Urinary bladder (tissue), 4 donors: ENCODE measurements around the gene ZSCAN9. TPM values are rescaled to one million over a fixed set of nuclear protein-coding genes. Genes with fewer than 3 reads are reported as not detected.

Experiments used
- DNase-seq: peaks from one replicate; pipeline ENCODE4 v3.0.0-alpha.2; 2015; ENCODE audit errors: extremely low spot score
- H3K27ac ChIP-seq: one replicate; pipeline ENCODE4 v1.5.1; 2013; ENCODE audit warnings: low read depth, mild to moderate bottlenecking, moderate library complexity
- H3K36me3 ChIP-seq: one replicate; pipeline ENCODE4 v1.6.1; 2013; ENCODE audit warnings: mild to moderate bottlenecking, moderate library complexity; ENCODE audit not compliant: insufficient read depth
- H3K4me1 ChIP-seq: one replicate; pipeline ENCODE4 v1.6.1; 2013; ENCODE audit warnings: mild to moderate bottlenecking, moderate library complexity; ENCODE audit not compliant: insufficient read depth
- H3K4me3 ChIP-seq: one replicate; pipeline ENCODE4 v1.5.1; 2013; ENCODE audit warnings: low read depth, low read length
- WGBS: extraction: QIAGEN DNeasy Blood & Tissue Kit; methylation state at CpG from one replicate; pipeline ENCODE4 v1.1.7; 2013; 5-methylcytosine and 5-hydroxymethylcytosine counted together
- polyA plus RNA-seq: library from polyadenylated mRNA; stranded (reverse); fragments of 200-250 nt; gene quantifications from one replicate; pipeline ENCODE4 v1.2.3, GENCODE V29; 2013
- total RNA-seq: library from RNA; depleted of rRNA; stranded (reverse); fragments of >200 nt; gene quantifications from one replicate; pipeline ENCODE4 v1.2.3, GENCODE V29; 2014
- donor health status: healthy with polysubstance abuse.
- donor health status: healthy.

Gene ZSCAN9
- total and polyA plus RNA-seq, 2 donors: 12.8 to 19.2 TPM

DNA sequence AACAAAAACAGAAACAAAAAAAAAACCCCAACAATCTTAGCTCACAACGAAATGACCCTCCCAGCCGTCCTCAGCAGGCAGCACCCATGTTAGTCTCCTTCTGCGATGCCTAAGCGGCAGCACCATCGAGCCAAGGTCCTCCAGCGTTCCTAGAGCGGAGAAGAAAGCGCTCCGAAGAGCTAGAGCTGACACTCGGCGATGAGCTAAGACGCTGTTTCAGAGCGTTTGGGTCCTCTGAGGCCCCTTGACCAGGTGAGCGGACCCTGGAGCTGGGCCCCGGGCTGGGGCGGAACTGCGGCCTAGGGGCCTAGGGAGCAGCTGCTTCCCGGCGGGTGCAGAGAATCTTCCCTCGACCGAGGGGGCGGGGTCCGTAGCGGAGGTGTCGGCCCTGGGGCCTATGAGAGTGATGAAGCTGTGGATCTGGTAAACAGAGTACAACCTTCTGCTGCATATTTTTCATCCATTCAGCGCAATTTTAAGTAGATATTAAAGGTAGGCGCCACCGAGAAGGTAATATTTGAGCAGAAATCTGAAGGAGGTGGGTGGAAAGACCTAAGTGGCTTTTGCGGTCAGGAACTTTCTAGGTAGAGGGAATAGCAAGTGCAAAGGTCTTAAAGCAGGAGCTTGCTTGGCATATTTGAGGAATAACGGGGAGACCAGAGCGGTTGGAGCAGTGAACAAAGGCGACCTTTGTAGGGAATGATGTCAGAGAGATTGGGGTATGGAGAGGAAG, 42.1 kb downstream of the ZSCAN9 start, which contains the start of gene ZSCAN26:
TSS of gene ZSCAN26 (plus strand) at position 182 of the 733 bp plus-strand sequence. CDS start 4,777 bp downstream, outside the sequence.
- Histone ChIP-seq H3K36me3 (no peaks in the 10 kb centered on the region), H3K4me1 (peaks cover 3% of the 10 kb centered on the region), H3K27ac (peak within 1 kb of the TSS; percentile 88), H3K4me3 (peak within 1 kb of the TSS; percentile 95)
- under 1% methylated on average over 32 of the region's 32 CpGs for WGBS
- DNase-seq: peak; percentile 81

DNA sequence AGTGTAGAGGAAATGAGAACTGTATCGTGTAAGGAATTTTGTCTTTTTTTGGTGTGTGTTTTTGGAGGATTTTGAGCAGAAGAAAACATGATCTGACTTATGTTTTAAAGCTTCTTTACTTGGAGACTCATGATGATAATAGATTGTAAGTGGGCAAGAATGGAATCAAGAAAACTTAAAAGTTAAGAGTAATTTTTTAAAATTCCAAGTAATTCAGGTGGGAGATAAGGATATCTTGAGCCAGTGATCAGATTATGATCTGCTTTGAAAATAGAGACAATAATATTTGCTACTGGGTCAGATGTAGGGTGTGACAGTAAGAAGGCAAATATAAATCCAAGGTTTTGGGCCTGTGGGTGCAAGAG, 42.6 kb downstream of the ZSCAN9 start:
- H3K36me3 ChIP-seq: no peaks in the 10 kb centered on the region
- H3K4me1 ChIP-seq: peaks cover 3% of the 10 kb centered on the region
- WGBS: 1% methylated on average over 1 of the region's 1 CpG
- H3K27ac ChIP-seq: peak overlapping the region; percentile 16
- peak overlapping the region; percentile 95 for H3K4me3 ChIP-seq
- no peak for DNase-seq

DNA sequence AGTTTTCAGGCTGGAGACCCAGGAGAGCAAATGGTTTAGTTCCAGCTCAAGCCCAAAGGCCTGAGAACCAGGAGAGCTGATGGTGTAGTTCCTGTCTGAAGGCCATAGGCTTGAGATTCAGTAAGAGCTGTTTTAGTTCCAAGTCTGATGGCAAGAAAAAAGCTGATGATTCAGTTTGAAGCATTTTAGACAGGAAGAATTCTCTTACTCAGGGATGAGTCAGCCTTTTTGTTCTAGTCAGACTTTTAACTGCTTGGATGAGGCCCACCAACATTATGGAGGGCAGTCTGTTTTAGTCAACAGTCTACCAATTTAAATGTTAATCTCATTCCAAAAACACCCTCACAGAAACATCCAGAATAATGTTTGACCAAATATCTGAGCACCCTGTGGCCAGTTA, 44.4 kb downstream of the ZSCAN9 start:
- H3K27ac ChIP-seq: no peak overlapping the region
- peaks cover 2% of the 10 kb centered on the region for H3K4me1 ChIP-seq
- H3K36me3 ChIP-seq: no peaks in the 10 kb centered on the region
- H3K4me3 ChIP-seq: no peak overlapping the region
- no peak for DNase-seq

DNA sequence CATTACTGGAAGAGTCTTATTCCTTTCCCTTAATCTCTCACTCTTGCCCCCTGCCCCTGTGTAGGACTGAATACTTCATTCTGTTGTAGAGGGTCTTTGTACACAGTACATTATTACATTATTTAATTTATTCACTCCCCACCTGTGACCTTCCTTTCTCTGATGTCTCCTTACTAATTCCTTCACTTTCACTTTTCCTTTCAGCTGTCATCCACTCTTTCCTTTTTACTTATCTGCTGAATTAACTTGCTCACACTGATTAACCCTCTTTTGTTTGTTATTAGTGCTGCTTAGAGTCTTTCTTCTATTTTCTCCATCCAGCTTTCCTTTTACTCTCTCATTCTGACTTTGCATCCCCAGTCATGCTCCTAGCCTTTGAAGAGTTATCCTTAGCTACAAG, 49.8 kb downstream of the ZSCAN9 start:
- no peak overlapping the region for H3K4me3 ChIP-seq
- no peak overlapping the region for H3K27ac ChIP-seq
- no peak for DNase-seq
- H3K4me1 ChIP-seq: no peaks in the 10 kb centered on the region
- peaks cover 3% of the 10 kb centered on the region for H3K36me3 ChIP-seq

DNA sequence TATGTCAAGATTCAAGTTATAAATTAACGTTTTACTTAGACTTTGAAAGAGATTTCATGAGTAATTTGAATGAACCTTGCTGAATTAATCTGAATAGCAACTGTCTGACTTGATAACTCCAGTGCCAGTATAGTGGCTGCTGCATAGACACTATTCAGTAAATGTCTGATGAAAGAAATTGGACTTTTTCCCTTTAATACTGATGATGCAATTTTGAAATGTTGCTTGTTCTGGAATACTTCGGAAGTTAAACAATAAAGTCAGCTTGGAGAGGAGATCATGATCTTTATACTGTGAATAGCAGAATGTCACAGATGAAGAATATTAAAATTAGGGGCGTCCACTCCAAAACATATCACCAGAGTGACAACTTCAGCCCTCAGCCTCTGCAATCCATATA, 52.7 kb downstream of the ZSCAN9 start:
- Histone ChIP-seq H3K4me1 (no peaks in the 10 kb centered on the region), H3K4me3 (no peak overlapping the region), H3K27ac (no peak overlapping the region), H3K36me3 (peaks cover 3% of the 10 kb centered on the region)
- WGBS: 70% methylated on average over 3 of the region's 3 CpGs
- DNase-seq: no peak

GRCh38 chr6:28280595-28281287, 55.7 kb downstream of the ZSCAN9 start:
- DNase-seq: no peak
- Histone ChIP-seq H3K27ac (no peak overlapping the region), H3K4me1 (no peaks in the 10 kb centered on the region), H3K36me3 (no peaks in the 10 kb centered on the region), H3K4me3 (peak overlapping the region; percentile 63)
- 46% methylated on average over 3 of the region's 3 CpGs for WGBS

GRCh38 chr6:28281288-28282064, 56.4 kb downstream of the ZSCAN9 start, which contains the start of gene PGBD1:
Gene PGBD1 (plus strand): TSS chr6:28281572. CDS start chr6:28283814, 2,242 bp downstream.
- Histone ChIP-seq H3K27ac (no peak within 1 kb of the TSS), H3K4me1 (no peaks in the 10 kb centered on the region), H3K36me3 (no peaks in the 10 kb centered on the region), H3K4me3 (peak within 1 kb of the TSS; percentile 63)
- peak; percentile 15 for DNase-seq
- WGBS: under 1% methylated on average over 50 of the region's 50 CpGs

- Histone ChIP-seq H3K36me3 (no peaks in the 10 kb centered on the region), H3K4me3 (no peak overlapping the region), H3K27ac (no peak overlapping the region), H3K4me1 (no peaks in the 10 kb centered on the region)
- 97% methylated on average over 2 of the region's 2 CpGs for WGBS
- no peak for DNase-seq
These were observed 57.9 kb downstream of the ZSCAN9 start for GRCh38 chr6:28282926-28283325.

Other genes with a start within 250 kb of the ZSCAN9 start
- 1.0 TPM for gene ZNF165, start 144.7 kb upstream of the ZSCAN9 start, total RNA-seq
- 0.90 TPM for gene ZNF165, start 144.7 kb upstream of the ZSCAN9 start, polyA plus RNA-seq
- gene ZSCAN16, start 100.7 kb upstream of the ZSCAN9 start, total RNA-seq: 3.9 TPM
- 3.5 TPM for gene ZSCAN16, start 100.7 kb upstream of the ZSCAN9 start, polyA plus RNA-seq
- 33.0 TPM for gene ZKSCAN8, start 83.4 kb upstream of the ZSCAN9 start, total RNA-seq
- gene ZKSCAN8, start 83.4 kb upstream of the ZSCAN9 start, polyA plus RNA-seq: 12.0 TPM
- gene ZKSCAN4, start 27.0 kb downstream of the ZSCAN9 start, total RNA-seq: 7.3 TPM
- gene ZKSCAN4, start 27.0 kb downstream of the ZSCAN9 start, polyA plus RNA-seq: 4.0 TPM
- 0.90 TPM for gene NKAPL, start 34.0 kb downstream of the ZSCAN9 start, total RNA-seq
- gene NKAPL, start 34.0 kb downstream of the ZSCAN9 start, polyA plus RNA-seq: 4.4 TPM
- 35.1 TPM for gene ZSCAN26, start 41.9 kb downstream of the ZSCAN9 start, total RNA-seq
- gene ZSCAN26, start 41.9 kb downstream of the ZSCAN9 start, polyA plus RNA-seq: 15.5 TPM
- gene PGBD1, start 56.3 kb downstream of the ZSCAN9 start, total RNA-seq: 8.7 TPM
- 4.7 TPM for gene PGBD1, start 56.3 kb downstream of the ZSCAN9 start, polyA plus RNA-seq
- 21.5 TPM for gene ZSCAN31, start 110.9 kb downstream of the ZSCAN9 start, total RNA-seq
- 10.1 TPM for gene ZSCAN31, start 110.9 kb downstream of the ZSCAN9 start, polyA plus RNA-seq
- gene ZKSCAN3, start 124.7 kb downstream of the ZSCAN9 start, total RNA-seq: 7.5 TPM
- gene ZKSCAN3, start 124.7 kb downstream of the ZSCAN9 start, polyA plus RNA-seq: 3.1 TPM
- gene ZSCAN12, start 174.5 kb downstream of the ZSCAN9 start, total RNA-seq: 14.4 TPM
- 4.7 TPM for gene ZSCAN12, start 174.5 kb downstream of the ZSCAN9 start, polyA plus RNA-seq
- gene ZSCAN23, start 218.2 kb downstream of the ZSCAN9 start, total RNA-seq: 15.5 TPM
- gene ZSCAN23, start 218.2 kb downstream of the ZSCAN9 start, polyA plus RNA-seq: 3.5 TPM